ENCODE measurements around the gene COL21A1.

COL21A1 gene

GRCh38 chr6:56036916-56037600 lies 210.3 kb downstream of the COL21A1 start:
- CTCF ChIA-PET, result no interaction called here

GRCh38 chr6:56033401-56033800 lies 214.0 kb downstream of the COL21A1 start:
- TF ChIP-seq NFRKB (IDR thresholded peaks at IDR 0.05), result no peak
- TF ChIP-seq FOXK2 (IDR thresholded peaks at IDR 0.05), result no peak
- TF ChIP-seq, protein P1, sequence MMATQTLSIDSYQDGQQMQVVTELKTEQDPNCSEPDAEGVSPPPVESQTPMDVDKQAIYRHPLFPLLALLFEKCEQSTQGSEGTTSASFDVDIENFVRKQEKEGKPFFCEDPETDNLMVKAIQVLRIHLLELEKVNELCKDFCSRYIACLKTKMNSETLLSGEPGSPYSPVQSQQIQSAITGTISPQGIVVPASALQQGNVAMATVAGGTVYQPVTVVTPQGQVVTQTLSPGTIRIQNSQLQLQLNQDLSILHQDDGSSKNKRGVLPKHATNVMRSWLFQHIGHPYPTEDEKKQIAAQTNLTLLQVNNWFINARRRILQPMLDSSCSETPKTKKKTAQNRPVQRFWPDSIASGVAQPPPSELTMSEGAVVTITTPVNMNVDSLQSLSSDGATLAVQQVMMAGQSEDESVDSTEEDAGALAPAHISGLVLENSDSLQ (IDR thresholded peaks at IDR 0.05), result no peak
- TF ChIP-seq FOXM1 (IDR thresholded peaks at IDR 0.05; ENCODE audit: borderline replicate concordance), result no peak
- no peak for TF ChIP-seq BHLHE40 (IDR thresholded peaks at IDR 0.05; ENCODE audit: borderline replicate concordance)
- no peak for TF ChIP-seq SP1 (IDR thresholded peaks at IDR 0.05)
- TF ChIP-seq SUZ12 (IDR thresholded peaks at IDR 0.05), result no peak
- TF ChIP-seq CTBP1 (IDR thresholded peaks at IDR 0.05; ENCODE audit: borderline replicate concordance), result no peak
- ChIA-PET POLR2A (no interaction called here), CTCF (no interaction called here)
- DNase-seq (ENCODE audit: extremely low spot score), result no peak

More at GRCh38 chr6:56036916-56037600, 210.3 kb downstream of the COL21A1 start:
- TF ChIP-seq HDGF (IDR thresholded peaks at IDR 0.05; ENCODE audit: borderline replicate concordance) (no peak), LEF1 (IDR thresholded peaks at IDR 0.05; ENCODE audit: borderline replicate concordance) (no peak), ZNF384 (IDR thresholded peaks at IDR 0.05) (no peak), FOXA1 (IDR thresholded peaks at IDR 0.05) (no peak), NFRKB (IDR thresholded peaks at IDR 0.05) (no peak), FOXK2 (IDR thresholded peaks at IDR 0.05) (no peak), CTBP1 (IDR thresholded peaks at IDR 0.05; ENCODE audit: borderline replicate concordance) (no peak), ARNT (IDR thresholded peaks at IDR 0.05) (no peak), FOXM1 (IDR thresholded peaks at IDR 0.05; ENCODE audit: borderline replicate concordance) (no peak), SUZ12 (IDR thresholded peaks at IDR 0.05) (no peak), SP1 (IDR thresholded peaks at IDR 0.05) (no peak), ELF4 (IDR thresholded peaks at IDR 0.05) (no peak), L3MBTL2 (conservative IDR thresholded peaks at IDR 0.05) (no peak), TARDBP (IDR thresholded peaks at IDR 0.05) (no peak), BHLHE40 (IDR thresholded peaks at IDR 0.05; ENCODE audit: borderline replicate concordance) (no peak)
- TF ChIP-seq, protein P1 (IDR thresholded peaks at IDR 0.05), result no peak
- DNase-seq (ENCODE audit: extremely low spot score), result no peak
- POLR2A ChIA-PET, result no interaction called here

DNA sequence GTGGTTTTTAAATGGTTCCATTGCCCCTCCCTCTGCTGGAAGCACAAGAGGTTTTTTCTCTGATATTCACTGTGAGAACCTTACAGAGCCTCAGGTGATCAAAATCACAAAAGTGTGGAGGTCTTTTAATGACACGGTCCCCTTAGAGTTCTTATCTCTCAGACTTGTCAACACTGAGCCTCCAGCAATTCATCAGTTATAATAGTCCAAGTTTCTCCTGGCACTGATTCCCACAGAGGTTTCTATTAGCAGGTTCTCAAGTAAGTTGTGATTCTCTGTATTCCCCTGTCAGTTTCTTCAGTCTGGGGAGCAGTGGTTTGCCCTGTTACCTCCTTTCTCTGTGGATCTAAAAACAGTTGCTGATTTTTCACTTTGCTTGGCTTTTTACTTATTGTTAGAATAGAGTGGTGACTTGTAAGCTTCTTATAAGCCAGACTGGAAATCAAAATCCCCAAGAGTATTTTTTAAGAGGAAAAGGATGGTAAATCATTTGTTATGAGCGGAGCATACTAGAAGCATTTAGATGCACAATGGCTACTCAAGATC lies 214.6 kb downstream of the COL21A1 start:
- no peak for TF ChIP-seq ELF4 (IDR thresholded peaks at IDR 0.05)
- no peak for TF ChIP-seq FOXA1 (IDR thresholded peaks at IDR 0.05)
- TF ChIP-seq ARNT (IDR thresholded peaks at IDR 0.05), result no peak
- TF ChIP-seq CTBP1 (IDR thresholded peaks at IDR 0.05; ENCODE audit: borderline replicate concordance), result no peak
- TF ChIP-seq, protein P1 (IDR thresholded peaks at IDR 0.05), result no peak
- no peak for TF ChIP-seq FOXK2 (IDR thresholded peaks at IDR 0.05)
- no peak for DNase-seq (ENCODE audit: extremely low spot score)
- CTCF ChIA-PET, result no interaction called here
- POLR2A ChIA-PET, result no interaction called here

DNA sequence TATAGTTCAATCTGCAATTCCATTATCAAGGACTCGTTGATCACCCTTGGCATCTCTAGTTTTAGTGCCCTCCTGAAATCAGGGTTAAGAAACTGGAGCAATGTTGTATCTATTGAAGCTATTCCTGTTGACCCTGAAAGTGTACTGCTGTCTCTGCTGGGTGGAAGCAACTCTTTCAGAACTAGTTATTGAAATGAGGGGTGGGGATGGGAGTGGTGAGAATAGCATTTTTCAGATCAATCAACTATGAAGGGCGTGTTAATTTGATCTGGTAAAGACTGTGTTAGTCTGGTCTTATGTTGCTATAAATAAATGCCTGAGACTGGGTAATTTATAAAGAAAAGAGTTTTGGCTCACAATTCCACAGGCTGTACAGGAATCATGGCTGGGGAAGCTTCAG lies 219.5 kb downstream of the COL21A1 start:
- CTCF ChIA-PET, result no interaction called here

GRCh38 chr6:56026455-56027180 lies 220.8 kb downstream of the COL21A1 start:
- ChIA-PET POLR2A (no interaction called here), CTCF (interaction anchor here (0.6 kb wide), 1 partner anchor 283 kb away, joined by 3 read pairs; no protein-coding TSS in a partner anchor)
- DNase-seq (ENCODE audit: extremely low spot score), result no peak
- TF ChIP-seq FOXK2 (IDR thresholded peaks at IDR 0.05), result no peak
- TF ChIP-seq, protein P1 (IDR thresholded peaks at IDR 0.05), result no peak

More for the DNA sequence above, 219.5 kb downstream of the COL21A1 start:
- TF ChIP-seq SP1 (IDR thresholded peaks at IDR 0.05) (no peak), SUZ12 (IDR thresholded peaks at IDR 0.05) (no peak)
- TF ChIP-seq, protein P1 (IDR thresholded peaks at IDR 0.05), result no peak
- POLR2A ChIA-PET, result no interaction called here
- no peak for DNase-seq (ENCODE audit: extremely low spot score)
